HCT116 (cell line): ENCODE data around the gene HEMK1. TPM values are rescaled to one million over a fixed set of nuclear protein-coding genes. Genes with fewer than 3 reads are reported as not detected.

Experiments used
- ATAC-seq: fragments of 200-7000 bp; cut with Tn5 transposase; 2 replicates; pipeline ENCODE4 v1.9.1; 2020; ENCODE audit warnings: mild to moderate bottlenecking, moderate library complexity
- BruUV-seq: library from RNA; stranded (reverse); fragments of 400-500 nt; replicated peaks from 2 replicates; lab custom pipeline; 2021; lab: Mats Ljungman, UMichigan
- CTCF ChIA-PET: fragments of 300-600 bp; sonication (Branson Sonifier 250); formaldehyde crosslinking; loops from one replicate; lab custom pipeline; 2021; ENCODE audit warnings: antibody characterized with exemption; lab: Charles Lee
- POLR2A ChIA-PET: fragments of 300-600, 350-600 bp; sonication (Branson Sonifier 250); formaldehyde crosslinking; loops from one replicate; lab custom pipeline; 2021; ENCODE audit warnings: antibody characterized with exemption; lab: Charles Lee
- RAD21 ChIA-PET, 2 experiments: fragments of 300-600 bp; sonication (Branson Sonifier 250); formaldehyde crosslinking; loops; one replicate each; lab custom pipeline; 2023; ENCODE audit warnings: low total read pairs in 2 of 2; ENCODE audit not compliant: uncharacterized antibody in 2 of 2, unreplicated experiment in 2 of 2, low non-redundant PET in 1 of 2; lab: Charles Lee
- DNase-seq: peaks from one replicate; pipeline ENCODE4 v3.0.0-alpha.2; 2010; ENCODE audit warnings: low read depth, low spot score
- H2AFZ ChIP-seq: fragments of 200-600 bp; shearing (Covaris generic), sonication (generic); 2 replicates; pipeline ENCODE4 v1.6.1; 2017; ENCODE audit warnings: low read depth, mixed run types, mixed read lengths, antibody characterized with exemption, low read length; ENCODE audit not compliant: poor library complexity, severe bottlenecking
- H3K27ac ChIP-seq: 2 replicates; pipeline ENCODE4 v1.5.1; 2012; ENCODE audit warnings: low read depth, low read length
- H3K27me3 ChIP-seq: fragments of 200-600 bp; sonication (generic); 2 replicates; pipeline ENCODE4 v1.6.1; 2016; ENCODE audit warnings: mixed run types, low read length, mixed read lengths; ENCODE audit not compliant: insufficient read depth
- H3K36me3 ChIP-seq, 2 experiments: fragments of 200-500 bp in 1 of 2; fragments of 200-600 bp in 1 of 2; sonication (Bioruptor generic) in 1 of 2; sonication (generic) in 1 of 2; 2 replicates each; pipeline versions ENCODE4 v1.5.1 to v1.6.1; 2014 to 2016; ENCODE audit warnings: low read length in 2 of 2, inconsistent platforms in 1 of 2, mixed read lengths in 1 of 2, mixed run types in 1 of 2; ENCODE audit not compliant: insufficient read depth in 2 of 2, control insufficient read depth in 1 of 2
- H3K4me1 ChIP-seq, 2 experiments: fragments of 200-600 bp in 1 of 2; sonication (generic) in 1 of 2; 2 replicates each; pipeline versions ENCODE4 v1.5.1 to v1.6.1; 2012 to 2017; ENCODE audit warnings: low read length in 2 of 2, inconsistent platforms in 1 of 2, mild to moderate bottlenecking in 1 of 2, mixed read lengths in 1 of 2, mixed run types in 1 of 2, moderate library complexity in 1 of 2; ENCODE audit not compliant: insufficient read depth in 2 of 2, control insufficient read depth in 1 of 2
- H3K4me2 ChIP-seq: fragments of 200-600 bp; sonication (generic); 2 replicates; pipeline ENCODE4 v1.6.1; 2017; ENCODE audit warnings: mixed run types, low read length, mixed read lengths
- H3K4me3 ChIP-seq, 2 experiments: fragments of 200-600 bp in 1 of 2; sonication (generic) in 1 of 2; replicated peaks in 1 of 2; 2 replicates each; pipeline ENCODE4 v1.5.1; 2011 to 2016; ENCODE audit warnings: low read length in 2 of 2, control low read depth in 1 of 2, low read depth in 1 of 2, mild to moderate bottlenecking in 1 of 2, mixed read lengths in 1 of 2, mixed run types in 1 of 2
- H3K79me2 ChIP-seq: fragments of 200-600 bp; sonication (generic); 2 replicates; pipeline ENCODE4 v1.6.1; 2017; ENCODE audit warnings: mild to moderate bottlenecking, mixed run types, low read length, moderate library complexity, mixed read lengths; ENCODE audit not compliant: insufficient read depth
- H3K9ac ChIP-seq: fragments of 200-600 bp; sonication (generic); 2 replicates; pipeline ENCODE4 v1.6.1; 2016; ENCODE audit warnings: low read length, mixed read lengths
- H3K9me2 ChIP-seq: fragments of 200-600 bp; sonication (generic), shearing (Covaris generic); 2 replicates; pipeline ENCODE4 v1.6.1; 2017; ENCODE audit warnings: mixed run types, mild to moderate bottlenecking, moderate library complexity; ENCODE audit not compliant: insufficient read depth
- H3K9me3 ChIP-seq, 2 experiments: fragments of 200-500 bp in 1 of 2; fragments of 200-600 bp in 1 of 2; sonication (Bioruptor generic) in 1 of 2; sonication (generic) in 1 of 2; 2 replicates each; pipeline ENCODE4 v1.6.1; 2014 to 2017; ENCODE audit warnings: low read length in 2 of 2, mixed read lengths in 2 of 2, inconsistent platforms in 1 of 2, low read depth in 1 of 2, mild to moderate bottlenecking in 1 of 2, mixed run types in 1 of 2, moderate library complexity in 1 of 2; ENCODE audit not compliant: control insufficient read depth in 1 of 2, insufficient read depth in 1 of 2
- H4K20me1 ChIP-seq: fragments of 200-600 bp; sonication (generic), shearing (Covaris generic); 2 replicates; pipeline ENCODE4 v1.6.1; 2017; ENCODE audit warnings: mixed run types, mild to moderate bottlenecking, moderate library complexity; ENCODE audit not compliant: insufficient read depth
- EZH2 ChIP-seq: fragments of 200-600 bp; sonication (generic); IDR thresholded peaks from 2 replicates; pipeline ENCODE4 v1.6.1; 2017; ENCODE audit warnings: antibody characterized with exemption, mixed run types
- FOSL1 ChIP-seq: IDR thresholded peaks from 2 replicates; pipeline ENCODE4 v1.6.1; 2012; ENCODE audit warnings: low read depth
- JUND ChIP-seq: IDR thresholded peaks from 2 replicates; pipeline ENCODE4 v1.6.1; 2012
- MAX ChIP-seq: IDR thresholded peaks from 2 replicates; pipeline ENCODE4 v1.6.1; 2012
- RAD21 ChIP-seq: IDR thresholded peaks from 2 replicates; pipeline ENCODE4 v1.6.1; 2012; ENCODE audit warnings: low read depth, mild to moderate bottlenecking
- SIN3A ChIP-seq: IDR thresholded peaks from 2 replicates; pipeline ENCODE4 v1.6.1; 2012; ENCODE audit warnings: low read depth
- TCF7L2 ChIP-seq: IDR thresholded peaks from 2 replicates; pipeline ENCODE4 v1.7.0; 2011; ENCODE audit warnings: borderline replicate concordance, inconsistent platforms; ENCODE audit not compliant: insufficient read depth, insufficient read length; ENCODE audit errors: extremely low read depth
- intact Hi-C: fragments of 100-400 bp; cut with micrococcal nuclease; formaldehyde crosslinking; loops from 2 replicates; pipeline ENCODE4 v1.10.0; 2022
- total RNA-seq: library from RNA; stranded (reverse); gene quantifications from one replicate; pipeline ENCODE4 v1.2.1, GENCODE V29; 2021; ENCODE audit not compliant: unreplicated experiment
- TF ChIP-seq, protein P1 (sequence below): IDR thresholded peaks from 2 replicates; pipeline ENCODE4 v1.6.1; 2012; ENCODE audit warnings: low read depth

The HEMK1 gene
- total RNA-seq, 1 experiment from 2014 or later = 20.5 TPM

- RAD21 ChIA-PET = interaction anchor here in 1 of 2 experiments (0.6 kb wide), 1 partner anchor 719 kb away, joined by 3 read pairs; no protein-coding TSS in a partner anchor
- peaks cover 92% of the 10 kb centered on the region for H3K79me2 ChIP-seq
- POLR2A ChIA-PET = interaction anchor here (2.1 kb wide), 1 partner anchor 27 kb away, joined by 7 read pairs; no protein-coding TSS in a partner anchor
Observed at GRCh38 chr3:50626401-50626800, 57.1 kb downstream of the HEMK1 start.

More at GRCh38 chr3:50626401-50626800, 57.1 kb downstream of the HEMK1 start:
- Histone ChIP-seq H4K20me1 (no peaks in the 10 kb centered on the region), H3K27me3 (no peaks in the 10 kb centered on the region), H3K4me2 (peak overlapping the region; percentile 75), H3K4me3 (no peak overlapping the region), H3K36me3 (peaks cover 0 to 10% of the 10 kb centered on the region in 2 experiments; a peak in 1 of 4 replicates), H3K9me3 (no peaks in the 10 kb centered on the region), H2AFZ (no peak overlapping the region), H3K4me1 (peaks cover 65 to 89% of the 10 kb centered on the region in 2 experiments), H3K9ac (no peak overlapping the region), H3K9me2 (no peaks in the 10 kb centered on the region), H3K27ac (peak overlapping the region; percentile 87)
- ATAC-seq (no peak), DNase-seq (no peak)
- TF ChIP-seq JUND (no peak), EZH2 (no peak), MAX (no peak), TCF7L2 (no peak), RAD21 (no peak), SIN3A (no peak), FOSL1 (no peak)
- TF ChIP-seq, protein P1, sequence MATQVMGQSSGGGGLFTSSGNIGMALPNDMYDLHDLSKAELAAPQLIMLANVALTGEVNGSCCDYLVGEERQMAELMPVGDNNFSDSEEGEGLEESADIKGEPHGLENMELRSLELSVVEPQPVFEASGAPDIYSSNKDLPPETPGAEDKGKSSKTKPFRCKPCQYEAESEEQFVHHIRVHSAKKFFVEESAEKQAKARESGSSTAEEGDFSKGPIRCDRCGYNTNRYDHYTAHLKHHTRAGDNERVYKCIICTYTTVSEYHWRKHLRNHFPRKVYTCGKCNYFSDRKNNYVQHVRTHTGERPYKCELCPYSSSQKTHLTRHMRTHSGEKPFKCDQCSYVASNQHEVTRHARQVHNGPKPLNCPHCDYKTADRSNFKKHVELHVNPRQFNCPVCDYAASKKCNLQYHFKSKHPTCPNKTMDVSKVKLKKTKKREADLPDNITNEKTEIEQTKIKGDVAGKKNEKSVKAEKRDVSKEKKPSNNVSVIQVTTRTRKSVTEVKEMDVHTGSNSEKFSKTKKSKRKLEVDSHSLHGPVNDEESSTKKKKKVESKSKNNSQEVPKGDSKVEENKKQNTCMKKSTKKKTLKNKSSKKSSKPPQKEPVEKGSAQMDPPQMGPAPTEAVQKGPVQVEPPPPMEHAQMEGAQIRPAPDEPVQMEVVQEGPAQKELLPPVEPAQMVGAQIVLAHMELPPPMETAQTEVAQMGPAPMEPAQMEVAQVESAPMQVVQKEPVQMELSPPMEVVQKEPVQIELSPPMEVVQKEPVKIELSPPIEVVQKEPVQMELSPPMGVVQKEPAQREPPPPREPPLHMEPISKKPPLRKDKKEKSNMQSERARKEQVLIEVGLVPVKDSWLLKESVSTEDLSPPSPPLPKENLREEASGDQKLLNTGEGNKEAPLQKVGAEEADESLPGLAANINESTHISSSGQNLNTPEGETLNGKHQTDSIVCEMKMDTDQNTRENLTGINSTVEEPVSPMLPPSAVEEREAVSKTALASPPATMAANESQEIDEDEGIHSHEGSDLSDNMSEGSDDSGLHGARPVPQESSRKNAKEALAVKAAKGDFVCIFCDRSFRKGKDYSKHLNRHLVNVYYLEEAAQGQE = no peak
- no TSS peak for BruUV-seq
- intact Hi-C loops = no loop called here
- CTCF ChIA-PET = interaction anchor here (2.4 to 2.8 kb wide), 3 partner anchors 9 to 746 kb away, joined by 11 to 29 read pairs (median 18); partner anchors contain the start of gene MAPKAPK3
